Measurements from ENCODE around the gene BPIFA2. TPM values are rescaled to one million over a fixed set of nuclear protein-coding genes. Genes with fewer than 3 reads are reported as not detected.

The BPIFA2 gene
- total RNA-seq, 2 experiments from 2014 or later: not detected

- DNase-seq: no peak
- H3K4me3 Mint-ChIP-seq: no peak overlapping the region
- ChIA-PET POLR2A (no interaction called here), CTCF (no interaction called here)
- no peak for TF ChIP-seq CTCF (IDR thresholded peaks at IDR 0.05)
- no peak overlapping the region for H3K27ac Mint-ChIP-seq
- no peaks in the 10 kb centered on the region for H3K9me3 Mint-ChIP-seq
- intact Hi-C loops (cut with micrococcal nuclease): no loop called here
- ATAC-seq: no peak
- peaks cover 6% of the 10 kb centered on the region for H3K4me1 Mint-ChIP-seq (ENCODE audit: low read depth)
- H3K36me3 Mint-ChIP-seq (ENCODE audit: low read depth): peaks cover 2% of the 10 kb centered on the region
- H3K27me3 Mint-ChIP-seq: peaks cover 4% of the 10 kb centered on the region
These were observed 43.0 kb upstream of the BPIFA2 start for GRCh38 chr20:33124994-33125393.

GRCh38 chr20:33125983-33126382, 42.0 kb upstream of the BPIFA2 start:
- Mint-ChIP-seq H3K27ac (no peak overlapping the region), H3K27me3 (peaks cover 4% of the 10 kb centered on the region), H3K9me3 (no peaks in the 10 kb centered on the region), H3K36me3 (ENCODE audit: low read depth) (peaks cover 2% of the 10 kb centered on the region), H3K4me3 (no peak overlapping the region), H3K4me1 (ENCODE audit: low read depth) (no peaks in the 10 kb centered on the region)
- intact Hi-C loops (cut with micrococcal nuclease): no loop called here
- ATAC-seq (no peak), DNase-seq (no peak)
- POLR2A ChIA-PET: no interaction called here
- TF ChIP-seq CTCF (IDR thresholded peaks at IDR 0.05): no peak
- CTCF ChIA-PET: no interaction called here

GRCh38 chr20:33127422-33128097, 40.4 kb upstream of the BPIFA2 start:
- H3K27ac Mint-ChIP-seq: no peak overlapping the region
- H3K4me1 Mint-ChIP-seq (ENCODE audit: low read depth): no peaks in the 10 kb centered on the region
- H3K27me3 Mint-ChIP-seq: peaks cover 4% of the 10 kb centered on the region
- ChIA-PET CTCF (no interaction called here), POLR2A (no interaction called here)
- no peaks in the 10 kb centered on the region for H3K9me3 Mint-ChIP-seq
- DNase-seq: no peak
- no peak for TF ChIP-seq CTCF (IDR thresholded peaks at IDR 0.05)
- no peak overlapping the region for H3K4me3 Mint-ChIP-seq
- intact Hi-C loops (cut with micrococcal nuclease): no loop called here
- no peak for ATAC-seq
- H3K36me3 Mint-ChIP-seq (ENCODE audit: low read depth): no peaks in the 10 kb centered on the region

- Mint-ChIP-seq H3K4me3 (no peak overlapping the region), H3K27me3 (peaks cover 4% of the 10 kb centered on the region), H3K9me3 (no peaks in the 10 kb centered on the region), H3K36me3 (ENCODE audit: low read depth) (no peaks in the 10 kb centered on the region), H3K27ac (no peak overlapping the region), H3K4me1 (ENCODE audit: low read depth) (no peaks in the 10 kb centered on the region)
- TF ChIP-seq CTCF (IDR thresholded peaks at IDR 0.05): no peak
- ChIA-PET CTCF (interaction anchor here (0.8 to 1.1 kb wide), 2 partner anchors 82 to 164 kb away, joined by 3 read pairs; no protein-coding TSS in a partner anchor), POLR2A (no interaction called here)
- intact Hi-C loops (cut with micrococcal nuclease): no loop called here
- ATAC-seq: no peak
- DNase-seq: no peak
These were observed 37.3 kb upstream of the BPIFA2 start for GRCh38 chr20:33130568-33131061.

- H3K4me3 Mint-ChIP-seq: no peak overlapping the region
- H3K4me1 Mint-ChIP-seq (ENCODE audit: low read depth): no peaks in the 10 kb centered on the region
- H3K27me3 Mint-ChIP-seq: peaks cover 4% of the 10 kb centered on the region
- DNase-seq (no peak), ATAC-seq (no peak)
- POLR2A ChIA-PET: no interaction called here
- intact Hi-C loops (cut with micrococcal nuclease): no loop called here
- CTCF ChIA-PET: interaction anchor here (1.1 kb wide), 1 partner anchor 80 kb away, joined by 3 read pairs; no protein-coding TSS in a partner anchor
- no peaks in the 10 kb centered on the region for H3K36me3 Mint-ChIP-seq (ENCODE audit: low read depth)
- H3K27ac Mint-ChIP-seq: no peak overlapping the region
- TF ChIP-seq CTCF (IDR thresholded peaks at IDR 0.05): no peak
- H3K9me3 Mint-ChIP-seq: no peaks in the 10 kb centered on the region
These were observed 35.9 kb upstream of the BPIFA2 start for GRCh38 chr20:33131949-33132473.

Data from activated CD8-positive, alpha-beta T cell treated with anti-CD3 and anti-CD28 coated beads for 36 hours (primary cell).